Mucosa of gallbladder (tissue), 1 donor: Measurements from ENCODE around the gene TP53BP2. TPM values are rescaled to one million over a fixed set of nuclear protein-coding genes. Genes with fewer than 3 reads are reported as not detected.

Source experiments
- DNase-seq: peaks from one replicate; pipeline ENCODE4 v3.0.0-alpha.2; 2020; ENCODE audit warnings: low spot score
- total RNA-seq: library from RNA; stranded (reverse); gene quantifications from one replicate; pipeline ENCODE4 v1.2.1, GENCODE V29; 2021
- donor health status: DM: no; HTN: no; CAD: no.

The TP53BP2 gene
- total RNA-seq, 1 donor from 2014 or later, result 48.7 TPM

GRCh38 chr1:223765719-223766340 lies 79.9 kb downstream of the TP53BP2 start:
- no peak for DNase-seq

DNA sequence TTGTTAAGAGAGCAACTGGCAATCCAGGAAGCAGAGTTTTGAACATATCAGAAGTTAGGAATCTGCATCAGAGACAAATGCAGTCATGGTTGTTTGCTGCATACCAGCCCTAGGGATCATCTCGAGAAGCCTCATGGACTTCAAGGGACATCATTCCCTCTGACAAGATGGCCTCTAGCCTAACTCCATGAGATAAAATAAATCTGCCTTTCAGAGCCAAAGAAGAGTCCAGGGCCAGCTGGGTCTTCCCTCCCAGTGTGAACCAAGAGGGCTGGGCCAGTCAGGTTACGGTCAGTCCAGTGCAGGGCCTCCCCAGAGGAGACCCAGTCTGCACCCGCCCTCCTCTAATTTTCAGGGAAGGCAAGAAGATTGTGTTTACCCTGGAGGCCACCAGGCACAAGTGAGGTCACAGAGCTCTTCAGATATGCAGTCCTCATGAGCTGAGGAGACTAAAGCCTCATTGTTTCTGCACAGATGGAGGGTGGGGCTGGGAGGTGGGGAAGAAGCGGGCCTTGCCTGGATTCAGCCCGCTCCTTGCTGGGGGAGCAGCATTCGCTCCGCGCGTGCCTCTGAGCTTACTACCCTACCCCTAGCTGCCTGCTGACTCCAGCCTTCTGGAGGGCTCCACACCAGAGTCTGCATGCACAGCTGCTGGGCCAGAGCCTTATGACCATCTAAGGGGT lies 80.6 kb downstream of the TP53BP2 start:
- peak; percentile 70 for DNase-seq

GRCh38 chr1:223763881-223764280 lies 81.9 kb downstream of the TP53BP2 start:
- DNase-seq, result no peak

DNA sequence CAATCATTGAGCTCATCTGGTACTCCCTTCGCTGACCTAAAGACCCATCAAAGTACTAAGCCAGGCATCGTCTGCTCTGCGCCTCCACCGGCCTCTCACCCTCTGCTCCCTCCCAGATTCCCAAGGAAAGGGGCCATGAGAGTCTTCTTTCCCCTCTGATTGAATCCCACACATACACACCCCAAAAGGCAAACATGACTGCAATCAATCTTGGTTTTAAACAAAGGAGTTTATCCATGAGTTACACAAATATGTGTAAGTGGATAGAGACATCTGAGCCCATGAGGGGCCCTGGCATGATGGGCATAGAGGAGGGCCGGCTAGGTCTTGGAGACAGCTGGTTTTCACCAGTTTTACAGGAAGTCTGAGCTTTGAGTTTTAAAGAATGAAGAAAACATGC lies 82.5 kb downstream of the TP53BP2 start:
- DNase-seq, result no peak

GRCh38 chr1:223761411-223761810 lies 84.3 kb downstream of the TP53BP2 start:
- DNase-seq, result no peak

- no peak for DNase-seq
Observed at GRCh38 chr1:223760833-223761232, 84.9 kb downstream of the TP53BP2 start.

DNA sequence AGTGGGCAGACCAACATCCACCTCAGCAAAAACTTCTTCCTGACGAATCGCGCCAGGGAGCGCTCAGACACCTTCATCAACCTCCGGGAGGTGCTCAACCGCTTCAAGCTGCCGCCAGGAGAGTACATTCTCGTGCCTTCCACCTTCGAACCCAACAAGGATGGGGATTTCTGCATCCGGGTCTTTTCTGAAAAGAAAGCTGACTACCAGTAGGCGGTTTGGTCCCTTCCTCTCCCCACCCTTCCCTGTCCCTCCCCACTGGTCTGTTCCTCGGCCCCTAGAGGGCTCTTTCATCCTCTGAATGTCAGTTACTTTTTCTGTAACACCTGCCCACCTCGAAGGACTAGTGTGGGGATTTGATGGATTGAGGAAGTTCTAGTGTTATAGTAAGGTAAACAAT lies 86.5 kb downstream of the TP53BP2 start:
- no peak for DNase-seq

- DNase-seq, result no peak
Observed at GRCh38 chr1:223758734-223759133, 87.0 kb downstream of the TP53BP2 start.

GRCh38 chr1:223756806-223757700 lies 88.7 kb downstream of the TP53BP2 start:
- no peak for DNase-seq

- DNase-seq, result no peak
Observed at GRCh38 chr1:223755992-223756775, 89.6 kb downstream of the TP53BP2 start.

- no peak for DNase-seq
Observed at GRCh38 chr1:223755432-223755792, 90.3 kb downstream of the TP53BP2 start.

DNA sequence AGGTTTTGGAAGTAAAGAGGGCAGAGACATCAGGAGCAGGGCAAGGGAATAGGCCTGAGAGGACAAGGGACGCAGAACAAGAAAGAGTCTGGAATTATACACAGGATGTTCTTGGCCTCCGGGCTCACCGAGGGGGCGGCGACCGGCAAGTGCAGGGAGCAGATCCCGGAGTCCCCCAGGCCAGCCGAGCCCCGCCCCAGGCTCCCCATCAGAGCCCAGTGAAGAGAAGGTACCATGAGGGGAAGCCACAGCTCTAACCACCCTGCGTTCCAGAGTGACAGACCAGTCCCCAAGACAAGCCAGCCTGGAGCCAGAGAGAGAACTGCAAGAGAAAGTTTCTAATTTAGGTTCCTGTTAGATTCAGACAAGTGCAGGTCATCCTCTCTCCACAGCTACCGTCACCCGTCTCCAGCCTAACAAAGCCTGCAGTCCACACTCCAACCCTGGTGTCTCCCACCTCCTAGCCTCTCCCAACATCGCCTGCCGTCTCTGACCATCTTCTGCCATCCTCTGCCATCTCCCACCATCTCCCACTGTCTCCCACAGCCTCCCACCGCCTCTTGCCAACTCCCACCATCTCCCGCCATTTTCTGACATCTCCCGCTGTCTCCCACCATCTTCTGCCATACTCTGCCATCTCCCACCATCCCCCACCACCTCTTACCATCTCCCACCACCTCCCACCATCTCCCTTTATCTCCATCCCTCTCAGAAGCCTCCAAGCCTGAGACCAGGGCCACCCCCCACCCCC lies 90.9 kb downstream of the TP53BP2 start:
- no peak for DNase-seq

DNA sequence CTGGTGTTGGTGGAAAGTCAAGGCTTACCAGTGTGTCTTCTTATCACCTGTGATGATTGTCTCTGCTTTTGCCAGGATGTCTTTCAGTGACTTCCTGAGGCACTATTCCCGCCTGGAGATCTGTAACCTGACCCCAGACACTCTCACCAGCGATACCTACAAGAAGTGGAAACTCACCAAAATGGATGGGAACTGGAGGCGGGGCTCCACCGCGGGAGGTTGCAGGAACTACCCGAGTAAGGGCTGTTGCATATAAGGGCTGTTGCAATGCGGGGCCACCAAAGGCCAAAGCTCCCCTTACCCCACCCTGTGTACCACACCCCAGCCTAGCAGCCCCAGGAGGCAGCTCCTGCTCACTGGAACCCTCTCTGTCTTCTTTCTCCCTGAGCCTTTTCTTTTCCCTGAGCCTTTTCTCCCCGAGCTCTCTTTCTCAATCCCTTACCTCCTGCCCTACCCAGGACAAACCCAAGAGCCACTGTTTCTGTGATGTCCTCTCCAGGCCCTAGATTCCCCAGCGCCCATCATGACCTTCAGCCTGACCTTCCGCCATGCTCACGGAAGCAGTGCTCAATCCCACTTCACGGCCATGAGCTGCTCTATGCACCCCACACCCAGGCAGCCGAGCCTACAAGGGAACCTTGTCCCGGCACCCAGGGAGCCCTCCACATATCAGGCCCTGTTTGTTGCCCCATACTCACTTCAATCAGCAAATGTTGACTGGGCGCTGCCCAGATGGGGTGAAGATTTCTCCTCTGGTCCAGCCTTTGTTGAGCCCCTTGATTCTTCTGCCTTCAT lies 92.8 kb downstream of the TP53BP2 start:
- no peak for DNase-seq

GRCh38 chr1:223751696-223752095 lies 94.1 kb downstream of the TP53BP2 start:
- no peak for DNase-seq

DNA sequence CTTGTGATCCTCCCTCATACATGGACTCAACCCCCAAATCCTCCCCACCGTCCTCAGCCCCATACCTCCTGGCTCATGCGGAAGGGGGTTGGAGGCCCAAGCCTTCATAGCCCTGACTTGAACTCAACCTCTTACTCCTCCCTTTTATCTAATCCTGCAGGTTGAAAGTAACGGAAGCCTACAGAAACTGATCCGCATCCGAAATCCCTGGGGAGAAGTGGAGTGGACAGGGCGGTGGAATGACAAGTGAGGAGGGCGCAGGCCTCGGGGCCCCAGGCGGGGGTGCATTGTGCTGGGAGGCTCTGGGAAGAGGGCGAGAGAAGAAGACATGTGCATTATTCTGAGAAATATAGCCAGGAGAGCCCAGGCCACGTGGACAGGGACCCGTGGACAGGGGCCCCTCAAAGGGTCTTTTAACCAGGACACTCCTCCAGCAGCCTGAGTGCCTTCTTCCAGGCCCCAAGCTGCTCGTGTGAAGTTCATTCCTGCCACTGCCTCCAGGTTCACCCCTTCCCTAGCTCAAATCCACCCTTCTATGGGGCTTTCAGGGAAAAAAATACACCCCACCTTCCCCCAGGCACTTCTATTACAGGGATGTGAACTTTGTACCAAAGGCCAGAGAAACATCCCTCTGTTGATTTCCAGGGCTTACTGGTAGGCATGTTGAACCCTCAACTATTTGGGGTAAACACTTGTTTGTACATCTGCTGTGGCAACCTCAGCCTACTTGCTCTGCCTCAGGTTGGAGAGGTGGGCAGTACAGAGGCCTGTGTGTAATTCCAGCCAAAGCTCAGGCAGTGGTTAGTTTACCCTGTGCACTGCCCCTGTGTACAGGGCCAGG lies 94.8 kb downstream of the TP53BP2 start:
- DNase-seq, result no peak

DNA sequence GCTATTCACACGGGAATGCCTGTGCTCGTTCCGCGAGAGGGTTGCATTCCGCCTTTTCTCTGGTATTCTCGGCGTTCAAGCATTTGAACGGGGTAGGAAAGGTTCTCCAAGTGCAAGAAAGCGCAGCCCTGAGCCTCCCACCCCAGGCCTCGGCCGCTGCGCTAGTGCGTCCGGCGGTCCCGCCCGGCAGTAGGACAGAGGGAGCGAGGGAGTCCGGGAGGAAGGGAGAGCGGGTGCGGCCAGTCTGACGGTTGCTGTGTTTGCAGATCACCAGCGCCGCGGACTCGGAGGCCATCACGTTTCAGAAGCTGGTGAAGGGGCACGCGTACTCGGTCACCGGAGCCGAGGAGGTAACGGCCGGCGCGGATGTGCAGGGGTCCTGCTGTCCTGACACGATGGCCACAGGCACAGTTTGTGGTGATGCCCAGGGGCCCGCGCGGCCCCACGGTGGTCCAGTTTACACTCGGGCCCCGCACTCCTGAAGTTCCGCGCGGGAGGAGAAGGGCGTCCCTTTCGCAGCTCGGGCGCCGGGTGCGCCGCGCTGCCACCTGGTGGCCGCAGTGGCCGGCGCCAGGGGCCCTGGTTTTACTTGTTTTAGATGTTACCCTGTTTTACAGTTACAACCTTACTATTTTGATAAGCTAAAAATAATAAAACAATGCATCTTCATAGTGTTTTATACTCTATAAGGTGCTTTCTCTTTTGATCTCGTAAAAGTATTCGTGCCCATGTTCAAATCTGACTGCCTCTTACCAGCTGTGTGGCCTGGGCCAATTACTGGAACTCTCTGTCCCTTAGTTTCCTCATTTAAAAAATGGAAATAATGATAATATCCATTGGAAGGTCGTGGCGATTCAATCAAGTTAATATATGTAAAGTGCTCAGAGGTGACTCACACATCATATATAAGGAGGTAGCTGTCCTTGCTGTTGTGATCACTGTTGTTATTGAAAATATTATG lies 96.7 kb downstream of the TP53BP2 start:
- DNase-seq, result peak; percentile 59

DNA sequence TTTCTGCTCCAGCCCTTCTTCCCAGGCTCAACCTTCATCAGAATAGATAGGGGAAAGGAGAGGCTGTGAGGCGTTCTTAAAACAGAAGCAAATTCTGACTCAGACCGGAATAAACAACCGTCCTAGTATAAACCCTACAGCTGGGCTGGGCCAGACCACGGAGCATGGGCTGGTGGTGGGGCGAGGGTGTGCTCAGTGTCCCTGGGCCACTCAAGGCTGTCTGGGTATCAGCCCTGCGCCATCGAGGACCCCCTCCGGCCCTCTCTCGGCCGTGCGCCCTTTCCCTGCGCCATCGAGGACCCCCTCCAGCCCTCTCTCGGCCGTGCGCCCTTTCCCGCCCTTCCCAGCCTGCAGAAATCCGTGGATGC lies 97.4 kb downstream of the TP53BP2 start:
- DNase-seq, result no peak

DNA sequence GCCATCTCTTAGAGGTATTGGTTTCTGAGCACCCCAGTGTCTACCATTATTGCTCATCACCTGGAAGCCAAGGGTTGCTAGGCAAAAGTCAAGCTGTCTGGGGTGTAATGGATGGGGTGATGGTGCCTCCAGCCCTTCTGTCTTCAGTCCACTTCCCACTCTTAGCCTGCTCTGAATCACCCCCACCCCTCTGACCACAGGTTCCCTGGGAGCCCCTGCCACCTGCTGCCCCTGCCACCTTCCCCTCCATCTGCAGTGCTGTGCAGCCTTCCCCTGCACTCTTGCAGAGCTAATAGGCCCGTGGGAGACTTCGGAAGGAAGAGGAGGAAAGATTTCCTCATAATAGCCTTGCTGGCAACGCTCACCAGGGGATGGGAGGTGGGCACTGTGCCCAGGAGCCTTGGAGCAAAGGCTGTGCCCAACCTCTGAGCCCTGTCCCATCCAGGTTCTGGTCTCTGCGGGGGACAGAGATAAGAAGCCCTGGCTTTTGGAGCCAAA lies 97.9 kb downstream of the TP53BP2 start:
- peak; percentile 69 for DNase-seq
